ENCODE data around the gene LDLRAP1. TPM values are rescaled to one million over a fixed set of nuclear protein-coding genes. Genes with fewer than 3 reads are reported as not detected.

Gene LDLRAP1
- total and polyA plus RNA-seq, 9 of the 15 experiments (the other 6 are each of a cell fraction or from before 2014, with no cell fraction given): 0.56 to 29.6 (median 16.2) TPM

DNA sequence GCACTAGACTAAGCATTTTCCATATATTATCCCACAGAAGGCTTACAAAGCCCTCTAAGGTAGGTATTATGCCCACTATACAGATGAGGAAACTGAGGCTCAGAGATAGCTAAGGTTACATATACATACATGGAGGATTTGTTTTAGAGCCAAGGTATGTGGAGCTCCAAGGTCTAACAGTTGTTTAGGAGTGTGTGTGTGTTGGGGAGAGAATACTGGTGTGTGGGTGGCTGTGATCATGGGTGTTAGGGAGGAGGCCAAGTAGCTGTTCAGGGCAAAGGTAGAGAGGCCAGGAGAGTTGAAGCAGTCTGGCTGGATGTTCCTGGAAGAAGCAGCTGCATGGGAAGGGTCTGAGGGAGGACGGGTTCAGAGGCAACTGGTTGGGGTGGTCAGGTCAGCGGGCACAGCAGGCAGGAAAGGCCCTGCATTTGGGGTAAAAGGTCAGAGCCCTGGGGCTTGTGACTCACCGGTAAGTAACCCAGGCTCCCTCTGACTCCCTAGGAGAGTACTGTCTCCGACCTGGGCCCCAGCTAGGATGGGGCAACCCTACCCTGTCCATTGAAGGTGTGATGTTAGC is 5.1 kb upstream of the LDLRAP1 start:
- no peaks in the 10 kb centered on the region; the same call in 1 of the 2 replicates for H4K20me1 ChIP-seq (replicated peaks; ENCODE audit: control insufficient read depth, insufficient read depth, low read length)
- no peak overlapping the region for H3K4me3 ChIP-seq
- H2AFZ ChIP-seq (ENCODE audit: low read depth, low read length): no peak overlapping the region
- peaks cover 16 to 28% of the 10 kb centered on the region in 2 experiments; a peak in 3 of 5 replicates for H3K4me1 ChIP-seq (replicated peaks in 1 of 2; ENCODE audit: control insufficient read depth in 2 of 2, insufficient read depth in 2 of 2, low read length in 2 of 2)
- DNase-seq (ENCODE audit: extremely low read depth in 1 of 4, low spot score in 3 of 4) (no peak), ATAC-seq (no peak), FAIRE-seq (no peak)
- H3K79me2 ChIP-seq (ENCODE audit: control insufficient read depth, insufficient read depth, low read length): no peaks in the 10 kb centered on the region
- in situ Hi-C loops (cut with MboI): no loop called here
- intact Hi-C loops (cut with micrococcal nuclease): no loop called here
- ChIA-PET POLR2A (interaction anchor here (0.7 to 1.4 kb wide), 4 partner anchors 10 to 270 kb away, joined by 3 to 9 read pairs (median 3); no protein-coding TSS in a partner anchor), CTCF (ENCODE audit: low intra/inter-chr PET ratio) (no interaction called here)
- no peak overlapping the region for H3K27ac ChIP-seq (ENCODE audit: extremely low read depth, low read depth, low read length)
- BruUV-seq (replicated peaks): no TSS peak
- H3K36me3 ChIP-seq (ENCODE audit: control insufficient read depth, insufficient read depth, low read length): no peaks in the 10 kb centered on the region
- H3K9me1 ChIP-seq (ENCODE audit: control insufficient read depth, insufficient read depth, low read length): no peaks in the 10 kb centered on the region
- H3K9ac ChIP-seq (ENCODE audit: insufficient read depth in 1 of 2, low read depth in 2 of 2, low read length in 2 of 2): peak overlapping the region in 1 of 2 experiments; percentile 60; a peak in 2 of 4 replicates
- H3K27me3 ChIP-seq (ENCODE audit: control insufficient read depth in 2 of 2, insufficient read depth in 2 of 2, low read length in 2 of 2): no peaks in the 10 kb centered on the region
- H3K4me2 ChIP-seq (ENCODE audit: insufficient read depth, low read length): no peak overlapping the region
- WGBS (ENCODE audit: insufficient coverage, low coverage, missing lambda C conversion rate): 28% methylated on average over 4 of the region's 4 CpGs
- H3K9me3 ChIP-seq (replicated peaks; ENCODE audit: control insufficient read depth, insufficient read depth, low read depth, low read length): no peaks in the 10 kb centered on the region
- TF ChIP-seq CCNT2 (IDR thresholded peaks at IDR 0.05; ENCODE audit: borderline replicate concordance, extremely low read depth, insufficient read length, low read depth, low read length): no peak
- no peak for TF ChIP-seq POLR2AphosphoS2 (IDR thresholded peaks at IDR 0.05; ENCODE audit: low read length)
- no peak for TF ChIP-seq MAFG (tag; conservative IDR thresholded peaks at IDR 0.05)
- TF ChIP-seq SMARCA5 (IDR thresholded peaks at IDR 0.05): peak; percentile 91; the same call in 1 of the 2 replicates
- TF ChIP-seq BCOR (IDR thresholded peaks at IDR 0.05): peak; percentile 91
- no peak for TF ChIP-seq RAD21 (CRISPR knock-in tag; conservative IDR thresholded peaks at IDR 0.05 in 1 of 2, IDR thresholded peaks at IDR 0.05 in 1 of 2)
- TF ChIP-seq MIER1 (IDR thresholded peaks at IDR 0.05; ENCODE audit: low read depth): no peak
- TF ChIP-seq ZNF274 (IDR thresholded peaks at IDR 0.05; ENCODE audit: borderline replicate concordance, low read depth, low read length): no peak
- peak in 1 of 2 experiments; percentile 60; a peak in 1 of 4 replicates for TF ChIP-seq RCOR1 (IDR thresholded peaks at IDR 0.05; ENCODE audit: borderline replicate concordance in 1 of 2, low read depth in 2 of 2, low read length in 2 of 2)
- no peak for TF ChIP-seq HNRNPLL (IDR thresholded peaks at IDR 0.05; ENCODE audit: low read depth, low read length, poor library complexity, severe bottlenecking)
- no peak for TF ChIP-seq OTX1 (CRISPR knock-in tag; IDR thresholded peaks at IDR 0.05)
- peak; percentile 74 to 84 for TF ChIP-seq KDM1A (IDR thresholded peaks at IDR 0.05)
- TF ChIP-seq RNF219 (CRISPR knock-in tag; IDR thresholded peaks at IDR 0.05): no peak
- no peak for TF ChIP-seq DACH1 (IDR thresholded peaks at IDR 0.05; ENCODE audit: partially characterized antibody)
- no peak for TF ChIP-seq SPI1 (IDR thresholded peaks at IDR 0.05; ENCODE audit: borderline replicate concordance, low read depth, low read length)
- no peak for TF ChIP-seq ILF3 (IDR thresholded peaks at IDR 0.05; ENCODE audit: borderline replicate concordance)
- no peak for TF ChIP-seq FOXJ2 (tag; IDR thresholded peaks at IDR 0.05)
- TF ChIP-seq SMARCC2 (IDR thresholded peaks at IDR 0.05; ENCODE audit: low read depth): no peak
- TF ChIP-seq NR2C1 (IDR thresholded peaks at IDR 0.05): no peak
- TF ChIP-seq NR2C1 (tag; IDR thresholded peaks at IDR 0.05): 0 out of 2 replicates have a peak, but pooled peaks have one; percentile 19

All from K562 (cell line).